ENCODE measurements around the gene ACRBP.
"Not testable (repeated sequence)": the region's sequence is repeated elsewhere in the genome, so short reads cannot be mapped to it uniquely, and the experiment has no call there.

The ACRBP gene

DNA sequence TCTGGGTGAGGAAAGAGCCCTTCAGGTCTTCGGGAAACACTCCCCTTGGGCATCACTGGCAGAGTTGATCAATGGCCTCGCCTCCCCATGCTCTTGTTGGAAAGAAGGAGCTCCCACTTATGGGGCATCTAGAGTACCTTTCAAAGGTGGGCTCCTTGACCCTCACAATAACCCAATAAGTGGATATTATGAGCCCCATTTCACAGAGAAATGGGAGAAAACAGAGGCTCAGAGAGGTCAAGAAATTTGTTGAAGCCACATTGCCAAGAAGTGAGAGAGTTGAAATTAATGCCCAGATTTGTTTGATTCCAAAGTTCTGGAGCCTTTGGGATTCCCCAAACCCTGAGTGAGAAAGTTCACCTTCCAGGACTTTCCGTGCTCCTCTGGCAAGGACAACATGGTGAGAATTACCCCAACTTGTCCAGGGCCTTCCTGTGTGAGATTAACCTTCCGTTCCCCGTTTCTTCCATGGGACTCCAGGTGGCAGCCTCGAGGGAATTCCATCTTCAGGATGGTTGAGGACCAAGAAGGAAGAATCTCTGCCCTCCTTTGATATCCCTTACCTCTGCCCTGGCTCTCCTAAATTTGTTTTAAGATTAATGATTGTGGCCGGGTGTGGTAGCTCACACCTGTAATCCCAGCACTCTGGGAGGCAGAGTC lies 32.6 kb downstream of the ACRBP start:
- no peak for DNase-seq

GRCh38 chr12:6613776-6614512 lies 33.3 kb downstream of the ACRBP start:
- DNase-seq, result peak; percentile 27

DNA sequence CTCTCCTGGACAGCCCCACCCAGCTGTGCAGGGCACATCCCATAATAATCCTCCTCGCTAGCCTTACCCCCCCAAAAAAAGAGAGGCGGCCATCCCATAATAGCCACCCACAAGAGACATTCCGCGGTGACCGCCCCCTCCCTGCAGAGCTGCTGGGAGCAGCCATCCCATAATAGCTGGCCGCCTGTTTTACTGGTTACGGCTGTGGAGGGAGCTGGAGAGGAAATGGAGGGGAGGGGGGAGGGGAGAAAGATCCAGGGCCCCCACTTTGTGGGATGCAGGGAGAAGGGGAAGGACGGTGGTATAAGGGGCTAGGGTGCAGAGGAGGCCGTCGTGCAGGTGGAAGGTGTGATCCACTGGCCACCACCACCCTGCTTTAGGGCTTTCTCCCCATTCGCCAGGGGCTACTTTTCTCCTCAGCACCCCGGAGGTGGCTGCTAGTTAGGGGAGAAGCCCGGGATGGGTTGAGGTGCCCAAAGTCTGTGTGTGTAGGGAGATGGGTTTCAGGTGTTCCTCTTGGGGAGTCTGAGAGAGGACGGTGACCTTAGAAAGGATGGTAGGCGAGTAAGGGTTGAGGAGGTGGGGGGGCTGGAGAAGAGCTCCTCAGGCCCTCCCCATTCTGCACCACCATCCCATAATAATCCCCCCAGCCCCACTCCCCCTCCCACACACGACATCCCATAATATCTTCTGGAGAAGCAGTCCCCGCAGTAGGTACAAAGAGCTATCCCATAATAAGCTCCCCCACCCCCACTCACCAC lies 34.0 kb downstream of the ACRBP start:
- DNase-seq, result no peak

DNA sequence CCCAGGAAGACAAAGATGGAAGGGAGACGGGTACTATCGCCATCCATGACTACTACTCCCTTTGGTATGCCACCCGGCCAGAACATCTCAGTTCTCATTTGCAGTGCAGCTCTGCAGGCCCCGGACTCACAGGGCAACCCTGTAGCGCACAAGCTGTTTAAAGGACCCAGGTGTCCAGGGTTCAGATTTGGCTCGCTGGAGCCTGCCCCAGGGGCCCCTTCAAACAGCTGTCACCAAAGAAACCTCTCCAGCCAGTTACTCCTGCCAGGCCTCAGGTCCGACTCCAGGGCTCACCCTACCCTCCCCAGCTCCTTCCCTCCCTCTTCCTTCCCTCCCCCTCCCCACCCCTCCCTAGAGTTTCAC lies 34.6 kb downstream of the ACRBP start:
- no peak for DNase-seq

GRCh38 chr12:6612247-6612646 lies 35.0 kb downstream of the ACRBP start:
- DNase-seq, result no peak

GRCh38 chr12:6608592-6609281 lies 38.5 kb downstream of the ACRBP start:
- peak; percentile 36 for DNase-seq

DNA sequence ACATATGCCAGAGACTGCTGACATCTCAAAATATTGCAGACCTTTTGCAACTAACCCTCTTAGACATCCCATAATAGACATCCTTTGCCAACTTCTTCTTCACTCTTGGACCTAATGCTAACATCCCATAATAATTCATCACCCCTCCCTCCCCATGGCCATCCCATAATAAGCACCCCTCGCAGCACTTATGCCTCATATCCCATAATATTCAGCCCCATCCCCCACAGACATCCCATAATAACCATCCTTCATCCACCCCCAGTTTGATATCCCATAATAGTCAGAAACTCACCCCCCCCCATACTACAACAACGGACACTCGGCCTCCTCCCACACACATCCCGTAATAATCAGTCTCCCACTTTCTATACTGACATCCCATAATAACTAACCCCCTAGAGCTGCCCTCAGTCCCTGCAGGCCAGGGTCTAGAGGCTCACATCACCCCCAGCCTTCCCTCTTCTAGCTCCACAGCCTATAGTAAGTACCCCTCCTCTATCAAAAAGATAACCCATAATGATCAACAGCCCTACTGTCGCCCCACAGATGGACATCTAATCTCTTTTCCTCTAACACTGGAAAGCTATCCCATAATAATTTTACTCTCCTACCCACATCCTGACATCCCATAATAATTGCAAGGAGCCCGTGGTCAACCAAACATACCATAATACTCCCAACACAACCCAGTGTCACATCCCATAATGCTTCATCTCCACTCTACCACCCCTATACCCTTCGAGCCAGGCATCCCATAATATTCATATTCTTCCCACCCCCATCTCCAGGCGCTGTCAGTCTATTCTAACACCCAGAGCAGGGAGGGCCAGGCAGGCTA lies 39.3 kb downstream of the ACRBP start:
- peak; percentile 75 for DNase-seq

DNA sequence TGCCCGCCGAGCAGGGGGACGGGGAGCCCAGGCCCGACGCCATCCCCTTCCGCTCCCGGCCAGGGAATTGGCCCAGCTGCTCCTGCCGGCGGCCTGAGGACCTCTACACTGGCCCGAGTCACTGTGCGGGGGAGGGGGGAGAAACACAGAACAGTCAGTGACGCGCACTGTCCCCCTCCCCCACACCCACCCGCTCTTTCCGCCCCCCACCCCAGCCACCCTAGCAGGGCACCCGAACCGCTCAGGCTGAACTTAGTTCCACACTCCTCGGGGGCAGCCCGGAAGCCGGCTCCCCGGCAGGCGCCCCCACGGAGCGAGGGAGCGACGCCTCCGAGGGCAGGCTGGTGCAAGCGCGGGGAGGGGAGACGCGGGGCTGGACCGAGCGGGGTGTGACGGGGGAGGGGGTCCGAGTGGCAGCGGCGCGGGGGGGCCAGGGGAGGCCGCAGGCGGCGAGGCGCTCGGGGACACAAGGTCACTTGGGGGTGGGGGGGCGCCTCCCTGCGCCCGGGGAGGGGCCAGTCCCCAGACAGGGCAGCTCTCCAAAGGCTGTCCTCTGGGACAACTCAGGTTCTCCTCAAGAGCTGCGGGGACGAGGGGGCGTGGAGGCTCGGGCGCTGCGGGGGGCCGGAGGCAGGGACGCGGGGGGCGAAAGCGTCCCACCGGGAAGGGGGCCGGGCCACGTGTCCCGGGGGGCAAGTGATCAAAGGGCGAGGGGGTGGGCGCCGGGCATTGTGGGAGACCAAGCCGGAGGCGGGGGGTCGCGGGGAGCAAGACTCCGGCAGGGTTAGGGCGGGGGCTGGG lies 40.7 kb downstream of the ACRBP start:
- peak; percentile 69 for DNase-seq

- DNase-seq, result peak; percentile 31
Measured at GRCh38 chr12:6605421-6606330, 41.6 kb downstream of the ACRBP start.

GRCh38 chr12:6604259-6605029 lies 42.8 kb downstream of the ACRBP start:
- DNase-seq, result no peak

- peak; percentile 36 for DNase-seq
Measured at GRCh38 chr12:6603095-6603567, 44.1 kb downstream of the ACRBP start.

- DNase-seq, result no peak
Measured at GRCh38 chr12:6602526-6602925, 44.7 kb downstream of the ACRBP start.

GRCh38 chr12:6595673-6596072 lies 51.6 kb downstream of the ACRBP start:
- not testable (repeated sequence) for DNase-seq

GRCh38 chr12:6592087-6592486 lies 55.1 kb downstream of the ACRBP start:
- no peak for DNase-seq

Data from activated naive CD4-positive, alpha-beta T cell treated with Interleukin-2 at 50 U/mL for 16 hours (primary cell).